HG02870 (cell line): ENCODE results near the gene NTRK2.

Experiments
- ATAC-seq: cut with Tn5 transposase; IDR thresholded peaks from one replicate; pipeline ENCODE4 v1.9.1; 2021; ENCODE audit warnings: mild to moderate bottlenecking, moderate library complexity; ENCODE audit not compliant: unreplicated experiment

NTRK2 gene

DNA sequence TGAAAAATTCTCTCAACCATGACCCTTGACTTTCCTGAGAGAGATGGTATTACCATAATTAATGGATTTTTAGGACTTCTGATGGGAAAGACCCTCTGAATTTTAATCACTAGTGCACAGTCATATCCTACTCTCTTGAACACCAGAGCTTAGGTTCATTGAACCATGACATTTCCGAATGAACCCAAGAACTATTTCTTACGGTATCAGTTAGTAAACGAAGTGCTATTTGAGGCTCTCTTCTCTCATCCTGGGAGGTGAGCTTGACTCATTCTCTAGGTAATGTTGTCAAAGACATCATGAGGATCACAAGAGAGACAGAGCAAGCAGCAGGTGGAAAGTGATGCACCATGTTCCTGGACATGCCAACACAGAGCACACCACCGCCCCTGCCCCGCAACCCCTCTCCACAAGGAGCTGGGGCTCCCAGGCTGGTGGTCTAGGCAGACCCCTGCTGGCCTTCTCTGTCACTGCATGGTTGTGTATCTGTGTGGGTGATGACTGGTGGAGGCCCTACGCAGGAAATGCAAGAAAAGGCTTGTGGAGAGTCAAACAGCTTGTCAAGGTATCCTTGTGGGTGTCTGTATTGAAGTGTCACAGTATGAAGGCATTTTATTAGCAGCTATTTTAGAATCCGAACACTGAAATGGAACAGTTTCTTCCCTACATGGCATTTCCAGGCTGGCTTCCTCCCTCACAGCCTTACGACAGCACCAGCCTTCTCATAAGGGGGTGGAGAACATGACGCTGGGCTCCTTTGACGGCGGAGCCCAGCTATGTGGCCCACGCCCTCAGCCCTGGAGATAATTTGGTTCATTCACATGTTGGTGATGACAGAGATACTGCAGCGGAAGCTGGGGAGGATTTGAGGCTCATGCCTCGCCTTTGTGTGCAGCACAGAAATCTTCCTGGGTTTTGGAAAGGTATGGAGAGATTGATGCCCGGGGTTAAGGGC, 297.6 kb downstream of the NTRK2 start:
- ATAC-seq: no peak

GRCh38 chr9:84969084-84969483, 299.6 kb downstream of the NTRK2 start:
- no peak for ATAC-seq

GRCh38 chr9:84969736-84970135, 300.2 kb downstream of the NTRK2 start:
- ATAC-seq: no peak

GRCh38 chr9:84970432-84970831, 300.9 kb downstream of the NTRK2 start:
- no peak for ATAC-seq

GRCh38 chr9:84971571-84971970, 302.0 kb downstream of the NTRK2 start:
- ATAC-seq: no peak

DNA sequence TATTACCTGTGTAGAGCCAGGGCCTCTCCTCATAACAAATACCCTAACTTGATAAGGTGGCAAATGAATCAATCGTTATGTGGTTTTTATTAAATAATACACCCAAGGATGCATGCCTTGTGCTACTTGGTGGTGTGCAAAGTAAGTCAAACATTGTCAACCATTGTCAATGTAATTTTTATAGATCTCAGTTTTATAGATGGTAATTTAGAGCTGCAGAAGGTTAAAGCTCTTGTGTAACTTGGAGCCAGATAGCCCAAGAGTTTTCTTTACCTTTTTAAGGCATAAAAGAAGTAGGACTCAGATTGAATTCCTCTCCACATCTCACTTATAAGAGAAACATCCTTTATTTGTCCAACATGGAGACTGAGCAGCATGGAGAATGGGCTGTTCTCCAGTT, 304.7 kb downstream of the NTRK2 start:
- ATAC-seq: no peak

- ATAC-seq: no peak
Observed at GRCh38 chr9:84974855-84975254, 305.3 kb downstream of the NTRK2 start.

GRCh38 chr9:84975926-84976325, 306.4 kb downstream of the NTRK2 start:
- no peak for ATAC-seq

GRCh38 chr9:84978661-84979060, 309.1 kb downstream of the NTRK2 start:
- no peak for ATAC-seq

- no peak for ATAC-seq
Observed at GRCh38 chr9:84983749-84984148, 314.2 kb downstream of the NTRK2 start.

- no peak for ATAC-seq
Observed at GRCh38 chr9:84988621-84989020, 319.1 kb downstream of the NTRK2 start.

- ATAC-seq: no peak
Observed at GRCh38 chr9:84990416-84990815, 320.9 kb downstream of the NTRK2 start.

GRCh38 chr9:84990850-84991513, 321.5 kb downstream of the NTRK2 start:
- no peak for ATAC-seq

- no peak for ATAC-seq
Observed at GRCh38 chr9:84991514-84991870, 322.0 kb downstream of the NTRK2 start.

- ATAC-seq: no peak
Observed at GRCh38 chr9:84992381-84992780, 322.9 kb downstream of the NTRK2 start.

DNA sequence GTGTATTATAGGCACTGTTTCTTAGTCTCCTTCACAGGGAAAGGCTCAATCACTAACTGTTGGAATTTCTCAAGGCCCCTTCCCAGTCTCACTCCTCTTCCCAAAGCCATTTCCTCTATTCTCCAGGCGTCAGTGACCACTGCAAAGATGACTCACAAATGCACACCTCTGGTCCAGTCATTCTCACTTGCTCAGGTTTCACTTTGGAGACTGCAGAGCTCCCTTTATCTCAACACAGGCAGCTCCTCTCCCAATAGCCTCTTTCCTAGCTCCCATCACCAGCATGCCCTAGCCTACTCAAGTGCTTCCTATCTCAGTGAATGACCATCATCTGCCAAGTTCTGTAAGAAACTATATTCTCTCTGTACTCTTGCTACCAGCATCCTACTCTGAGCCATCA, 323.6 kb downstream of the NTRK2 start:
- ATAC-seq: no peak

DNA sequence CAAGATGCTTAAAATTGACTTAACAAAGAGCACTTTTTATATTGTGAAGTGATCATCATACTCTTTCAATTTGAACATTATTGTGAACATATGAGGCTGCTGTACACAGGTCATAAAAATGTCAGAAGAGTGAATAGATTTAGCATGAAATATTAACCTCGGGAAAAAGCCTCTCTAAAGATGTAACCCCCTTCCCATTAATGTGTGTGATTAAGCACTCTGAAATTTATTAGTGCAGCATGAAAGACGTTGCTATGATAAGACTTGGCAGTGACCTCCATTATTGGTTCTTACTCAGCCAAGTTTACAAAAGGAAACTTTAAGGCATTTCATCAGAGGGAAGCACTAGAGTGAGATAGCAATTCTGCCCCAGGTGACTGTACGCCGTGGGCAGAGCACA, 326.5 kb downstream of the NTRK2 start:
- no peak for ATAC-seq

DNA sequence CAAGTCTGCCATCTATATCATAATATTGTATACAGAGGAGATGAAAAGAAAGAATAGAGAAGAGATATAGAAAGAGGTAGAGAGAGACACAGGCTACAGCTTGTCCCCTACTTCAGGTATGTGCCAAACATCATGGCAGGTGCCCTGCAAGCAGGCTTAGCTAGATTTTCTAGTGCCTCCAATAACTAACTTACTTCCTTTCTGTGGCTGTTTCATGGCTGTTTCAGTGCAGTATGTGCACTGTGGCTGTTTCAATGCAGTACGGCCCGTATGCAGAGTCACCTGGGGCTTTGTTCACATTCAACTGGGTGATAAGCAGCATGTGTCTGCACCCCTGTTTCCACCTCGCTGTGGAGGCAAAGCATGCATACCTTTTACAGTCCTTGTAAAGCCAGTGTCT, 327.2 kb downstream of the NTRK2 start:
- no peak for ATAC-seq

GRCh38 chr9:84997472-84997871, 327.9 kb downstream of the NTRK2 start:
- ATAC-seq: no peak

DNA sequence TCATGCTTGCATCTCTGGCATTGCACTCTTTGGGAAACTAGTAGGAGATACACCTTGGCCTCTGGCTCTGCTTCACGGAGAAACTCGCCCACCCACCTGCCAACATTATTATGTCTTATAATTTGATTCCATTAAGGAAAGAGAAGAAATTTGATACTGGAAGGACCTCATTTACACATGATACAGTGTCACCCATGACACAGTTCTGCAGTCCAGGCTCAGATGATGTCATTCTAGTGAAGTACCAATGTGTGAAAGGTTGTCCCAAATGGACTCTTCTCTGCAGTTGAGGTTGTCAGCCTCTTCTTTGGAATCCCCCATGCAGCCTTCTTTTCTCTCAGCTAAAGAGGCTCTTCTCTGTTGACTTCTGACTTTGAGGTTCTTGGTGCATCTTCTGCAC, 329.1 kb downstream of the NTRK2 start:
- ATAC-seq: no peak

GRCh38 chr9:84999788-85000187, 330.3 kb downstream of the NTRK2 start:
- no peak for ATAC-seq

DNA sequence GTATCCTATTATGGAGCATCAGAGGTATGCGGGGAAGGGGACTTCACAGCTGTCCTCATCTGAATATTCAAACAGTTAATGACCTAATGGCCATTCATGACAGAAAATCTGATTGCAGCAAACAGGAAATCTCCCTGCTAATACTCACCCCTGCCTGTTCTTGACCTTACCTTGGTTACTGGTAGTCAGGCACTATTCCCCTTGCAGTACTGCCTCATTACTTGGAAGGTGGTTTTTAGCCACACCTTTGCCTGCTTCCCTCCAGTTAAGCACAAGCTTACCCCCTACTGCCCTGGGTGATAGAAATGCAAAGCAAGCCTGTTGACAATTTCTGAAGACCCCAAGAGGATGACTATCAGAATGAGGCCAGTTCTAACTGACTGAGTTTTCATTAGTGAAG, 332.4 kb downstream of the NTRK2 start:
- ATAC-seq: no peak
